WTC11 (cell line): Measurements from ENCODE around the gene LRRC27. TPM values are rescaled to one million over a fixed set of nuclear protein-coding genes. Genes with fewer than 3 reads are reported as not detected.

Experiments used
- ATAC-seq: fragments of 200-7000 bp; cut with Tn5 transposase; 2 replicates; pipeline ENCODE4 v1.10.0; 2021; ENCODE audit warnings: mild to moderate bottlenecking, moderate library complexity
- CTCF ChIA-PET: fragments of 300-600 bp; sonication (Branson Sonifier 250); formaldehyde crosslinking; loops from one replicate; lab custom pipeline; 2021; ENCODE audit warnings: antibody characterized with exemption; lab: Charles Lee
- POLR2A ChIA-PET: fragments of 350-600 bp; sonication (Branson Sonifier 250); formaldehyde crosslinking; loops from one replicate; lab custom pipeline; 2021; ENCODE audit warnings: antibody characterized with exemption; lab: Charles Lee
- DNase-seq: peaks from one replicate; pipeline ENCODE4 v3.0.0; 2021; ENCODE audit warnings: low spot score
- H3K27ac Mint-ChIP-seq: 2 replicates; pipeline ENCODE4 v1.8.0; 2021; ENCODE audit warnings: mixed read lengths
- H3K27me3 Mint-ChIP-seq: 2 replicates; pipeline ENCODE4 v1.8.0; 2021; ENCODE audit warnings: low read depth, mild to moderate bottlenecking, moderate library complexity, mixed read lengths
- H3K36me3 Mint-ChIP-seq: 2 replicates; pipeline ENCODE4 v1.8.0; 2021; ENCODE audit warnings: mixed read lengths
- H3K4me1 Mint-ChIP-seq: 2 replicates; pipeline ENCODE4 v1.8.0; 2022; ENCODE audit warnings: mixed read lengths
- H3K4me3 Mint-ChIP-seq: 2 replicates; pipeline ENCODE4 v1.8.0; 2021; ENCODE audit warnings: mild to moderate bottlenecking, moderate library complexity, mixed read lengths
- H3K9me3 Mint-ChIP-seq: 2 replicates; pipeline ENCODE4 v1.8.0; 2021; ENCODE audit warnings: mixed read lengths
- ARID4B ChIP-seq: sonication (generic); formaldehyde crosslinking; IDR thresholded peaks from 2 replicates; pipeline ENCODE4 v1.8.0; 2023; ENCODE audit warnings: missing genetic modification reagents, mild to moderate bottlenecking, borderline replicate concordance
- ATF1 ChIP-seq: sonication (generic); formaldehyde crosslinking; IDR thresholded peaks from 2 replicates; pipeline ENCODE4 v1.8.1; 2023; ENCODE audit warnings: mild to moderate bottlenecking, moderate library complexity, missing genetic modification reagents
- ATF3 ChIP-seq: sonication (generic); formaldehyde crosslinking; conservative IDR thresholded peaks from 2 replicates; pipeline ENCODE4 v1.8.1; 2022; ENCODE audit warnings: mild to moderate bottlenecking, missing genetic modification reagents
- FOXK1 ChIP-seq: sonication (generic); formaldehyde crosslinking; IDR thresholded peaks from 2 replicates; pipeline ENCODE4 v1.8.0; 2022; ENCODE audit warnings: mild to moderate bottlenecking, moderate library complexity, missing genetic modification reagents
- GRHL2 ChIP-seq: fragments of 250-450 bp; sonication (Bioruptor Pico); IDR thresholded peaks from 2 replicates; pipeline ENCODE4 v1.8.0; 2022; ENCODE audit warnings: mild to moderate bottlenecking, moderate library complexity; ENCODE audit not compliant: insufficient replicate concordance, severe bottlenecking
- IRF1 ChIP-seq: sonication (generic); formaldehyde crosslinking; IDR thresholded peaks from 2 replicates; pipeline ENCODE4 v1.8.0; 2023; ENCODE audit warnings: missing genetic modification reagents
- NR2C2 ChIP-seq: sonication (generic); formaldehyde crosslinking; IDR thresholded peaks from 2 replicates; pipeline ENCODE4 v1.8.0; 2022; ENCODE audit warnings: mild to moderate bottlenecking, missing genetic modification reagents
- OVOL2 ChIP-seq: fragments of 250-450 bp; sonication (Bioruptor Pico); IDR thresholded peaks from 2 replicates; pipeline ENCODE4 v1.9.0; 2021; ENCODE audit warnings: mild to moderate bottlenecking, borderline replicate concordance
- PREB ChIP-seq: sonication (generic); formaldehyde crosslinking; IDR thresholded peaks from 2 replicates; pipeline ENCODE4 v1.8.1; 2022; ENCODE audit warnings: mild to moderate bottlenecking, missing genetic modification reagents, moderate library complexity, borderline replicate concordance
- ZBTB43 ChIP-seq: sonication (generic); formaldehyde crosslinking; IDR thresholded peaks from 2 replicates; pipeline ENCODE4 v1.8.1; 2023; ENCODE audit warnings: mild to moderate bottlenecking, missing genetic modification reagents
- ZNF317 ChIP-seq: sonication (generic); formaldehyde crosslinking; IDR thresholded peaks from 2 replicates; pipeline ENCODE4 v1.8.1; 2023; ENCODE audit warnings: low read depth, mild to moderate bottlenecking, moderate library complexity, missing genetic modification reagents, borderline replicate concordance
- ZNF671 ChIP-seq: fragments of 250-450 bp; sonication (Bioruptor Pico); IDR thresholded peaks from 2 replicates; pipeline ENCODE4 v1.8.0; 2021; ENCODE audit warnings: mild to moderate bottlenecking
- ZSCAN18 ChIP-seq: fragments of 250-450 bp; sonication (Bioruptor Pico); IDR thresholded peaks from 2 replicates; pipeline ENCODE4 v2.1.2; 2022; ENCODE audit warnings: mild to moderate bottlenecking, moderate library complexity
- total RNA-seq: library from RNA; stranded (reverse); gene quantifications from 3 replicates; pipeline ENCODE4 v1.2.3, GENCODE V29; 2021
- TF ChIP-seq, protein P1 (sequence below): sonication (generic); formaldehyde crosslinking; IDR thresholded peaks from 2 replicates; pipeline ENCODE4 v1.8.0; 2022; ENCODE audit warnings: mild to moderate bottlenecking, missing genetic modification reagents
- TF ChIP-seq, protein P2 (sequence below): sonication (generic); formaldehyde crosslinking; conservative IDR thresholded peaks from 2 replicates; pipeline ENCODE4 v1.8.1; 2023; ENCODE audit warnings: mild to moderate bottlenecking, low read depth, missing genetic modification reagents, moderate library complexity

Gene LRRC27
- total RNA-seq, 1 experiment from 2014 or later = 4.4 TPM

DNA sequence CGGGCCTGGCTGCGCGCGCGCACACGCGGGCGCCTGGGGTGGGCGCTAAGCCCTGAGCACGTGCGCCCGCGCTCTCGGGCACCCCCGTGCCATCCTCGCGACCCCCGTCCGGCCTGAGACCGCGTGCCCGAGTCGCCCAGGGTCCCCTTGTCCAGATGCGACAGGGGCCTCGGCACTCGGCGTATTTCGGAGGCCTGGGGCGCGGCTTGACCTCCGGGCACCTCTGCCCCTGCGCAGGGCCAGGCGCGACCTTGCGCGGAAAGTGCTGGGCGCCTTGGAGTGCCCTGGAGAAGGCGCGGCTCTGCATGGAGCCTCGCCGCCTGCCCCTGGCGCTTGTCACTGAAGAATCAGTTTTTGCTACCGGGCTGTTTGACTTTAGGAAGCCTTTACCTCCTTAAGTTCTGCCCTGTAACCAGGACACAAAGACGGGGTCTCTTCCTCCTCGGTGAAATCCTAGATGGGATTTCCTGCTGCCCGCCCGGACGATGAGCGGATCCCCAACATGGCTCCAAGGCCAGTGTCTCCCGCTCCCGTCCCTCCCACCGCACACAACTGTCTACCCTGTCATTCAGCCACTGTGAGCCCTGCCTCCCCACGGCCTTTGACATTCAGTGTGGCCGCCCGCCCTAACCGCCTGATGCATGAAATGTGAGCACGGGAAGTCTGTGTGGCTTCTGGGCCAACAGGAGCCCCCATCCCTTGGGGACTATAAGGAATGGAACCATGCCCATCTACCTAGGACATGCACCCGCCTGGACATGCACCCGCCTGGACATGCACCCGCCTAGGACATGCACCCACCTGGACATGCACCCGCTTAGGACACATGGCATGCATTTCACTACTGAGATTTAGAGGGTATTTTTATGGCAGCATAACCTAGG is 23.2 kb upstream of the LRRC27 start (continued):
- TF ChIP-seq OVOL2 (CRISPR knock-in tag) (no peak), FOXK1 (peak; percentile 82)
- TF ChIP-seq, protein P1, sequence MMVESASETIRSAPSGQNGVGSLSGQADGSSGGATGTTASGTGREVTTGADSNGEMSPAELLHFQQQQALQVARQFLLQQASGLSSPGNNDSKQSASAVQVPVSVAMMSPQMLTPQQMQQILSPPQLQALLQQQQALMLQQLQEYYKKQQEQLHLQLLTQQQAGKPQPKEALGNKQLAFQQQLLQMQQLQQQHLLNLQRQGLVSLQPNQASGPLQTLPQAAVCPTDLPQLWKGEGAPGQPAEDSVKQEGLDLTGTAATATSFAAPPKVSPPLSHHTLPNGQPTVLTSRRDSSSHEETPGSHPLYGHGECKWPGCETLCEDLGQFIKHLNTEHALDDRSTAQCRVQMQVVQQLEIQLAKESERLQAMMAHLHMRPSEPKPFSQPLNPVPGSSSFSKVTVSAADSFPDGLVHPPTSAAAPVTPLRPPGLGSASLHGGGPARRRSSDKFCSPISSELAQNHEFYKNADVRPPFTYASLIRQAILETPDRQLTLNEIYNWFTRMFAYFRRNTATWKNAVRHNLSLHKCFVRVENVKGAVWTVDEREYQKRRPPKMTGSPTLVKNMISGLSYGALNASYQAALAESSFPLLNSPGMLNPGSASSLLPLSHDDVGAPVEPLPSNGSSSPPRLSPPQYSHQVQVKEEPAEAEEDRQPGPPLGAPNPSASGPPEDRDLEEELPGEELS (CRISPR knock-in tag) = peak; percentile 81; the same call in 1 of the 2 replicates
- TF ChIP-seq, protein P2, sequence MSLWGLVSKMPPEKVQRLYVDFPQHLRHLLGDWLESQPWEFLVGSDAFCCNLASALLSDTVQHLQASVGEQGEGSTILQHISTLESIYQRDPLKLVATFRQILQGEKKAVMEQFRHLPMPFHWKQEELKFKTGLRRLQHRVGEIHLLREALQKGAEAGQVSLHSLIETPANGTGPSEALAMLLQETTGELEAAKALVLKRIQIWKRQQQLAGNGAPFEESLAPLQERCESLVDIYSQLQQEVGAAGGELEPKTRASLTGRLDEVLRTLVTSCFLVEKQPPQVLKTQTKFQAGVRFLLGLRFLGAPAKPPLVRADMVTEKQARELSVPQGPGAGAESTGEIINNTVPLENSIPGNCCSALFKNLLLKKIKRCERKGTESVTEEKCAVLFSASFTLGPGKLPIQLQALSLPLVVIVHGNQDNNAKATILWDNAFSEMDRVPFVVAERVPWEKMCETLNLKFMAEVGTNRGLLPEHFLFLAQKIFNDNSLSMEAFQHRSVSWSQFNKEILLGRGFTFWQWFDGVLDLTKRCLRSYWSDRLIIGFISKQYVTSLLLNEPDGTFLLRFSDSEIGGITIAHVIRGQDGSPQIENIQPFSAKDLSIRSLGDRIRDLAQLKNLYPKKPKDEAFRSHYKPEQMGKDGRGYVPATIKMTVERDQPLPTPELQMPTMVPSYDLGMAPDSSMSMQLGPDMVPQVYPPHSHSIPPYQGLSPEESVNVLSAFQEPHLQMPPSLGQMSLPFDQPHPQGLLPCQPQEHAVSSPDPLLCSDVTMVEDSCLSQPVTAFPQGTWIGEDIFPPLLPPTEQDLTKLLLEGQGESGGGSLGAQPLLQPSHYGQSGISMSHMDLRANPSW (CRISPR knock-in tag) = 0 out of 2 replicates have a peak, but pooled peaks have one; percentile 46
- TF ChIP-seq, all 79 proteins: peak for 26

DNA sequence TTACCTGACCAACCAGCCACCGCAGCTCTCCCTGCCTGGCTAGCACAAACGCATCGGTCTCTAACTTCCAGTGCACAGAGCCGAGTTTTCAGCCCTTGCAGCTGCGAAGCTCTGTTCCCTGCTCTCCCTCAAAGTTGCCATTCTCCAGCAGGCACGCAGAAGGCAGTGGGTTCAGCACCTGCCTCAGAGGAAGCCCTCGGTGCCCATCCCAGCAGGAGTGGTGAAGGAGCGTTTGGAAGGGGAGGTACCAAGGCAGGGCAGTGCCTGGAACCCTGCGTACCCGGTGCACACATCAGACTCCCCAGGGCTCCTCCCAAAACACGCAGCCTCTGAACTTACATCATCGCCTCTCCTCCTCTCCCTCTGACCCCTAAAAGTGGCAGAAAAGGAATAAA is 22.5 kb upstream of the LRRC27 start:
- ATAC-seq (no peak), DNase-seq (no peak)
- Mint-ChIP-seq H3K36me3 (peaks cover 17% of the 10 kb centered on the region), H3K4me1 (peaks cover 13% of the 10 kb centered on the region), H3K27me3 (peaks cover 61% of the 10 kb centered on the region), H3K9me3 (peaks cover 29% of the 10 kb centered on the region), H3K27ac (no peak overlapping the region)
- TF ChIP-seq ATF1 (no peak), ZBTB43 (CRISPR knock-in tag) (no peak), ZSCAN18 (CRISPR knock-in tag) (no peak), ATF3 (CRISPR knock-in tag) (no peak), IRF1 (CRISPR knock-in tag) (no peak)
- TF ChIP-seq, all 79 proteins: peak for 0
- ChIA-PET POLR2A (no interaction called here), CTCF (no interaction called here)
- peak overlapping the region; percentile 61 for H3K4me3 Mint-ChIP-seq

DNA sequence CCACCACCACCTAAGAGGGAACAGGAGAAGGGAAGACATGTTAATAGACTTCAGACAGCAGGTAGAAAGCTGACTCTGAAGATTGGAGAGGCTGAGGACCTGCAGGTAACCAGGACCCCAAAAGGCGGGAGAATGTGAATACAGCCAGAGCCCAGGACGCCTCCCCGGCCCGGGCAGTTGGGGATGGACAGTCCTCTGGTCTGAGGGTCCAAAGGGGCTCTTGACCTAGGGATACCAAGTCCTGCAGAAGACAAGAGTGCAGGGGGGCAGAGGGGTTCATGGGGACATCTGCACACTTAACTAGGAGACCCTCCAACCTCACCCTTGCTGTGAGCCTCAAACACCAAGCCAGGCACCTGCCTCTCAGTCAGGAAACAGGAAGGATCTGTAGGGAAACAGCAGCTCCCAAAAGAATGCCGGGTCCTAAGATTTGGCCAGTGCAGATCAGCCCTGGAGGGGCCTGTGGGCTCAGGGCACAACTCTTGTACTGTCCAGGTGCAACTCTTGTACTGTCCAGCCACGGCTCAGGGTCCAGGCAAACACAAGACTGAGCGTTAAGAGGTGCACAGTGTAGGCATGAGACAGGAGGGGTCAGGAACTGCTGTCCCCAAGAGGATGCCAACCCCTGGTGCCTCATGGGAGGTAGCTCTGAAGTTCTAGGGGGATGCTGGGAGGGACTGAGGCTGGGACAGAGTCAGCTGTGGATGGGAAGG is 22.0 kb upstream of the LRRC27 start:
- DNase-seq (no peak), ATAC-seq (no peak)
- ChIA-PET CTCF (no interaction called here), POLR2A (no interaction called here)
- peaks cover 32% of the 10 kb centered on the region for H3K9me3 Mint-ChIP-seq
- H3K4me3 Mint-ChIP-seq = no peak overlapping the region
- peaks cover 13% of the 10 kb centered on the region for H3K4me1 Mint-ChIP-seq
- peaks cover 17% of the 10 kb centered on the region for H3K36me3 Mint-ChIP-seq
- H3K27ac Mint-ChIP-seq = no peak overlapping the region
- H3K27me3 Mint-ChIP-seq = peaks cover 61% of the 10 kb centered on the region
- TF ChIP-seq ARID4B (CRISPR knock-in tag) (no peak), PREB (CRISPR knock-in tag) (no peak), ATF1 (no peak), ZNF317 (CRISPR knock-in tag) (no peak), ZNF671 (CRISPR knock-in tag) (no peak), NR2C2 (CRISPR knock-in tag) (no peak), GRHL2 (CRISPR knock-in tag) (no peak)
